ENCODE results near the gene COL15A1.

COL15A1 gene

GRCh38 chr9:98974106-98974505 is 30.4 kb downstream of the COL15A1 start:
- DNase-seq, result no peak

- no peak for DNase-seq
Observed at GRCh38 chr9:98974554-98974953, 30.8 kb downstream of the COL15A1 start.

- DNase-seq, result peak; percentile 20
Observed at GRCh38 chr9:98974994-98975712, 31.4 kb downstream of the COL15A1 start.

GRCh38 chr9:98975838-98976237 is 32.1 kb downstream of the COL15A1 start:
- no peak for DNase-seq

GRCh38 chr9:98977246-98977714 is 33.6 kb downstream of the COL15A1 start:
- no peak for DNase-seq

- no peak for DNase-seq
Observed at GRCh38 chr9:98977813-98978212, 34.1 kb downstream of the COL15A1 start.

- no peak for DNase-seq
Observed at GRCh38 chr9:98978231-98978681, 34.5 kb downstream of the COL15A1 start.

GRCh38 chr9:98980291-98980690 is 36.6 kb downstream of the COL15A1 start:
- no peak for DNase-seq

- no peak for DNase-seq
Observed at GRCh38 chr9:98983295-98984268, 39.9 kb downstream of the COL15A1 start.

GRCh38 chr9:98985596-98985995 is 41.9 kb downstream of the COL15A1 start:
- DNase-seq, result no peak

- DNase-seq, result no peak
Observed at GRCh38 chr9:98986866-98987651, 43.4 kb downstream of the COL15A1 start.

GRCh38 chr9:98989036-98990000 is 45.6 kb downstream of the COL15A1 start:
- DNase-seq, result no peak

- no peak for DNase-seq
Observed at GRCh38 chr9:98990181-98990870, 46.6 kb downstream of the COL15A1 start.

- DNase-seq, result no peak
Observed at GRCh38 chr9:98992107-98992884, 48.6 kb downstream of the COL15A1 start.

GRCh38 chr9:98992885-98993569 is 49.3 kb downstream of the COL15A1 start:
- no peak for DNase-seq

- no peak for DNase-seq
Observed at GRCh38 chr9:98993570-98993945, 49.9 kb downstream of the COL15A1 start.

GRCh38 chr9:98994172-98995058 is 50.7 kb downstream of the COL15A1 start:
- DNase-seq, result no peak

GRCh38 chr9:98995059-98995671 is 51.5 kb downstream of the COL15A1 start:
- DNase-seq, result no peak

Measured in cortex of kidney (tissue), 1 donor.